ENCODE results near the gene PIGR. TPM values are rescaled to one million over a fixed set of nuclear protein-coding genes. Genes with fewer than 3 reads are reported as not detected.

PIGR gene
- polyA plus RNA-seq, 1 donor from 2014 or later = not detected

- TF ChIP-seq RAD21 (conservative IDR thresholded peaks at IDR 0.05) (no peak), SMC3 (conservative IDR thresholded peaks at IDR 0.05; ENCODE audit: poor library complexity) (no peak), POLR2AphosphoS5 (IDR thresholded peaks at IDR 0.05) (no peak), EZH2 (IDR thresholded peaks at IDR 0.05; ENCODE audit: borderline replicate concordance, insufficient read depth, low read length, poor library complexity, severe bottlenecking) (no peak), CTCF (IDR thresholded peaks at IDR 0.05; ENCODE audit: poor library complexity, severe bottlenecking) (no peak), TAF1 (IDR thresholded peaks at IDR 0.05; ENCODE audit: low read depth) (no peak), MXI1 (conservative IDR thresholded peaks at IDR 0.05; ENCODE audit: poor library complexity, severe bottlenecking) (no peak)
- Histone ChIP-seq H3K79me2 (replicated peaks; ENCODE audit: insufficient read depth, low read length) (no peaks in the 10 kb centered on the region), H2AFZ (ENCODE audit: low read depth, low read length) (no peak overlapping the region)
These were observed 31.1 kb downstream of the PIGR start for GRCh38 chr1:206915030-206915735.

GRCh38 chr1:206913766-206914537 is 32.3 kb downstream of the PIGR start:
- peaks cover 21% of the 10 kb centered on the region for H3K27me3 ChIP-seq (ENCODE audit: insufficient read depth, low read depth, low read length)
- H3K27ac ChIP-seq (ENCODE audit: low read length) = no peak overlapping the region

More at GRCh38 chr1:206915030-206915735, 31.1 kb downstream of the PIGR start:
- no peak overlapping the region for H3K4me3 ChIP-seq (ENCODE audit: low read length)
- H4K20me1 ChIP-seq (ENCODE audit: insufficient read depth) = no peaks in the 10 kb centered on the region
- no peaks in the 10 kb centered on the region for H3K36me3 ChIP-seq (ENCODE audit: insufficient read depth, low read length)
- no peaks in the 10 kb centered on the region for H3K9me3 ChIP-seq (ENCODE audit: low read length)
- no peak overlapping the region for H3K27ac ChIP-seq (ENCODE audit: low read length)
- H3K27me3 ChIP-seq (ENCODE audit: insufficient read depth, low read depth, low read length) = peaks cover 8% of the 10 kb centered on the region
- H3K9ac ChIP-seq (ENCODE audit: low read length) = no peak overlapping the region
- no peak overlapping the region for H3K4me2 ChIP-seq (ENCODE audit: low read length)
- H3K9me2 ChIP-seq (ENCODE audit: insufficient read depth, low read length) = no peaks in the 10 kb centered on the region
- H3F3A ChIP-seq (ENCODE audit: insufficient read depth, low read length, poor library complexity, severe bottlenecking) = no peaks in the 10 kb centered on the region

GRCh38 chr1:206912445-206913095 is 33.7 kb downstream of the PIGR start:
- no peak overlapping the region for H2AFZ ChIP-seq (ENCODE audit: low read depth, low read length)
- peaks cover 35% of the 10 kb centered on the region for H3K27me3 ChIP-seq (ENCODE audit: insufficient read depth, low read depth, low read length)
- no peaks in the 10 kb centered on the region for H4K20me1 ChIP-seq (ENCODE audit: insufficient read depth)
- peak overlapping the region; percentile 8 for H3K4me3 ChIP-seq (ENCODE audit: low read length)
- no peaks in the 10 kb centered on the region for H3K79me2 ChIP-seq (replicated peaks; ENCODE audit: insufficient read depth, low read length)
- H3K9ac ChIP-seq (ENCODE audit: low read length) = no peak overlapping the region
- no peaks in the 10 kb centered on the region for H3F3A ChIP-seq (ENCODE audit: insufficient read depth, low read length, poor library complexity, severe bottlenecking)
- H3K36me3 ChIP-seq (ENCODE audit: insufficient read depth, low read length) = no peaks in the 10 kb centered on the region
- TF ChIP-seq EZH2 (IDR thresholded peaks at IDR 0.05; ENCODE audit: borderline replicate concordance, insufficient read depth, low read length, poor library complexity, severe bottlenecking) (no peak), RAD21 (conservative IDR thresholded peaks at IDR 0.05) (peak; percentile 89), CTCF (IDR thresholded peaks at IDR 0.05; ENCODE audit: poor library complexity, severe bottlenecking) (peak; percentile 92), MXI1 (conservative IDR thresholded peaks at IDR 0.05; ENCODE audit: poor library complexity, severe bottlenecking) (peak; percentile 40), POLR2AphosphoS5 (IDR thresholded peaks at IDR 0.05) (peak; percentile 3), EP300 (conservative IDR thresholded peaks at IDR 0.05; ENCODE audit: poor library complexity, severe bottlenecking) (no peak), SMC3 (conservative IDR thresholded peaks at IDR 0.05; ENCODE audit: poor library complexity) (peak; percentile 95), TAF1 (IDR thresholded peaks at IDR 0.05; ENCODE audit: low read depth) (no peak), REST (IDR thresholded peaks at IDR 0.05; ENCODE audit: borderline replicate concordance) (no peak)
- no peaks in the 10 kb centered on the region for H3K9me3 ChIP-seq (ENCODE audit: low read length)
- H3K27ac ChIP-seq (ENCODE audit: low read length) = no peak overlapping the region
- no peak overlapping the region for H3K4me2 ChIP-seq (ENCODE audit: low read length)
- H3K9me2 ChIP-seq (ENCODE audit: insufficient read depth, low read length) = no peaks in the 10 kb centered on the region

More at GRCh38 chr1:206913766-206914537, 32.3 kb downstream of the PIGR start:
- Histone ChIP-seq H3K4me3 (ENCODE audit: low read length) (no peak overlapping the region), H3K9me2 (ENCODE audit: insufficient read depth, low read length) (no peaks in the 10 kb centered on the region), H3K4me2 (ENCODE audit: low read length) (no peak overlapping the region), H4K20me1 (ENCODE audit: insufficient read depth) (no peaks in the 10 kb centered on the region), H3K79me2 (replicated peaks; ENCODE audit: insufficient read depth, low read length) (no peaks in the 10 kb centered on the region), H2AFZ (ENCODE audit: low read depth, low read length) (no peak overlapping the region), H3K9me3 (ENCODE audit: low read length) (no peaks in the 10 kb centered on the region), H3F3A (ENCODE audit: insufficient read depth, low read length, poor library complexity, severe bottlenecking) (no peaks in the 10 kb centered on the region), H3K9ac (ENCODE audit: low read length) (no peak overlapping the region), H3K36me3 (ENCODE audit: insufficient read depth, low read length) (no peaks in the 10 kb centered on the region)
- TF ChIP-seq POLR2AphosphoS5 (IDR thresholded peaks at IDR 0.05) (no peak), EZH2 (IDR thresholded peaks at IDR 0.05; ENCODE audit: borderline replicate concordance, insufficient read depth, low read length, poor library complexity, severe bottlenecking) (no peak), MXI1 (conservative IDR thresholded peaks at IDR 0.05; ENCODE audit: poor library complexity, severe bottlenecking) (no peak), TAF1 (IDR thresholded peaks at IDR 0.05; ENCODE audit: low read depth) (no peak), RAD21 (conservative IDR thresholded peaks at IDR 0.05) (no peak), SMC3 (conservative IDR thresholded peaks at IDR 0.05; ENCODE audit: poor library complexity) (no peak)

Measured in neural cell (in vitro differentiated cells).